A549 (cell line): ENCODE measurements around the gene FSD2.

ENCODE experiments used
- CHD2 ChIP-seq: fragments of 150-350 bp; IDR thresholded peaks from 2 replicates; pipeline ENCODE4 v1.6.1; 2014; ENCODE audit warnings: low read length; ENCODE audit not compliant: partially characterized antibody
- CTCF ChIP-seq: fragments of >200 bp; sonication (Bioruptor Twin); formaldehyde crosslinking; IDR thresholded peaks from 3 replicates; pipeline ENCODE4 v1.5.1; 2016
- EHMT2 ChIP-seq: fragments of 200-600 bp; sonication (generic); IDR thresholded peaks from 2 replicates; pipeline ENCODE4 v1.6.1; 2016; ENCODE audit warnings: antibody characterized with exemption, low read depth, mild to moderate bottlenecking, moderate library complexity
- HDAC2 ChIP-seq: fragments of 200-600 bp; sonication (generic); IDR thresholded peaks from 2 replicates; pipeline ENCODE4 v1.6.1; 2016
- MAX ChIP-seq: IDR thresholded peaks from 2 replicates; pipeline ENCODE4 v1.6.1; 2012
- PHF8 ChIP-seq: fragments of 200-600 bp; sonication (generic); IDR thresholded peaks from 2 replicates; pipeline ENCODE4 v1.6.1; 2016; ENCODE audit warnings: low read depth, mild to moderate bottlenecking, antibody characterized with exemption, moderate library complexity, borderline replicate concordance
- POLR2A ChIP-seq: IDR thresholded peaks from 2 replicates; pipeline ENCODE4 v1.6.1; 2012; ENCODE audit warnings: mild to moderate bottlenecking, low read length
- RCOR1 ChIP-seq: fragments of 150-350 bp; IDR thresholded peaks from 2 replicates; pipeline ENCODE4 v1.6.1; 2014; ENCODE audit warnings: antibody characterized with exemption, low read length, low read depth
- USF2 ChIP-seq: fragments of 450-650 bp; IDR thresholded peaks from 2 replicates; pipeline ENCODE4 v1.6.1; 2014; ENCODE audit warnings: antibody characterized with exemption
- ZC3H11A ChIP-seq: fragments of 450-650 bp; IDR thresholded peaks from 2 replicates; pipeline ENCODE4 v1.6.1; 2014; ENCODE audit warnings: antibody characterized with exemption, mild to moderate bottlenecking
- ZSCAN20 ChIP-seq: fragments of 250-450 bp; sonication (Bioruptor Pico); IDR thresholded peaks from 2 replicates; pipeline ENCODE4 v1.8.0; 2022; ENCODE audit warnings: mild to moderate bottlenecking, moderate library complexity
- TF ChIP-seq, protein P1 (sequence below): fragments of 200-600 bp; sonication (generic); IDR thresholded peaks from 2 replicates; pipeline ENCODE4 v1.6.1; 2016; ENCODE audit warnings: antibody characterized with exemption, mild to moderate bottlenecking, moderate library complexity
- TF ChIP-seq, protein P2 (sequence below): fragments of 250-450 bp; sonication (Bioruptor Pico); IDR thresholded peaks from 2 replicates; pipeline ENCODE4 v1.5.0; 2021; ENCODE audit warnings: mild to moderate bottlenecking, moderate library complexity, borderline replicate concordance

DNA sequence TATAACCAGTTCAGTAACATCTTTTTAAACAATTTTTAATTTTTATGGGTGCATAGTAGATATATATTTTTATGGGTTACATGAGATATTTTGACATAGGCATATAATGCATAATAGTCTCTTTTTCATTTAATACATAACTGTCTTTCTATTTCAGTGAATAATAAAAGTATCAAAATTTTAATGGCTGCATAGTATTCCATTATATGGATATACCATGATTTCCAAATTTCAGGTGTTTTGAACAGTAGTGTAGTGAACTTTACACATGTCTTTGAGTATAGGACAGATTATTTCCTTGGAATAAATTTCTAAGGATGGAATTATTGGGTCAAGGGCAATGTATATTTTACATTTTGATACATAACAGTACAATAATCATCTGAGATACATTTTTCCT, 14.3 kb upstream of the FSD2 start:
- TF ChIP-seq CTCF (no peak), POLR2A (no peak), HDAC2 (no peak), ZC3H11A (no peak), RCOR1 (no peak), ZSCAN20 (CRISPR knock-in tag) (no peak), USF2 (no peak), MAX (no peak), EHMT2 (no peak), CHD2 (no peak), PHF8 (no peak)
- TF ChIP-seq, protein P1, sequence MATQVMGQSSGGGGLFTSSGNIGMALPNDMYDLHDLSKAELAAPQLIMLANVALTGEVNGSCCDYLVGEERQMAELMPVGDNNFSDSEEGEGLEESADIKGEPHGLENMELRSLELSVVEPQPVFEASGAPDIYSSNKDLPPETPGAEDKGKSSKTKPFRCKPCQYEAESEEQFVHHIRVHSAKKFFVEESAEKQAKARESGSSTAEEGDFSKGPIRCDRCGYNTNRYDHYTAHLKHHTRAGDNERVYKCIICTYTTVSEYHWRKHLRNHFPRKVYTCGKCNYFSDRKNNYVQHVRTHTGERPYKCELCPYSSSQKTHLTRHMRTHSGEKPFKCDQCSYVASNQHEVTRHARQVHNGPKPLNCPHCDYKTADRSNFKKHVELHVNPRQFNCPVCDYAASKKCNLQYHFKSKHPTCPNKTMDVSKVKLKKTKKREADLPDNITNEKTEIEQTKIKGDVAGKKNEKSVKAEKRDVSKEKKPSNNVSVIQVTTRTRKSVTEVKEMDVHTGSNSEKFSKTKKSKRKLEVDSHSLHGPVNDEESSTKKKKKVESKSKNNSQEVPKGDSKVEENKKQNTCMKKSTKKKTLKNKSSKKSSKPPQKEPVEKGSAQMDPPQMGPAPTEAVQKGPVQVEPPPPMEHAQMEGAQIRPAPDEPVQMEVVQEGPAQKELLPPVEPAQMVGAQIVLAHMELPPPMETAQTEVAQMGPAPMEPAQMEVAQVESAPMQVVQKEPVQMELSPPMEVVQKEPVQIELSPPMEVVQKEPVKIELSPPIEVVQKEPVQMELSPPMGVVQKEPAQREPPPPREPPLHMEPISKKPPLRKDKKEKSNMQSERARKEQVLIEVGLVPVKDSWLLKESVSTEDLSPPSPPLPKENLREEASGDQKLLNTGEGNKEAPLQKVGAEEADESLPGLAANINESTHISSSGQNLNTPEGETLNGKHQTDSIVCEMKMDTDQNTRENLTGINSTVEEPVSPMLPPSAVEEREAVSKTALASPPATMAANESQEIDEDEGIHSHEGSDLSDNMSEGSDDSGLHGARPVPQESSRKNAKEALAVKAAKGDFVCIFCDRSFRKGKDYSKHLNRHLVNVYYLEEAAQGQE: no peak
- TF ChIP-seq, protein P2, sequence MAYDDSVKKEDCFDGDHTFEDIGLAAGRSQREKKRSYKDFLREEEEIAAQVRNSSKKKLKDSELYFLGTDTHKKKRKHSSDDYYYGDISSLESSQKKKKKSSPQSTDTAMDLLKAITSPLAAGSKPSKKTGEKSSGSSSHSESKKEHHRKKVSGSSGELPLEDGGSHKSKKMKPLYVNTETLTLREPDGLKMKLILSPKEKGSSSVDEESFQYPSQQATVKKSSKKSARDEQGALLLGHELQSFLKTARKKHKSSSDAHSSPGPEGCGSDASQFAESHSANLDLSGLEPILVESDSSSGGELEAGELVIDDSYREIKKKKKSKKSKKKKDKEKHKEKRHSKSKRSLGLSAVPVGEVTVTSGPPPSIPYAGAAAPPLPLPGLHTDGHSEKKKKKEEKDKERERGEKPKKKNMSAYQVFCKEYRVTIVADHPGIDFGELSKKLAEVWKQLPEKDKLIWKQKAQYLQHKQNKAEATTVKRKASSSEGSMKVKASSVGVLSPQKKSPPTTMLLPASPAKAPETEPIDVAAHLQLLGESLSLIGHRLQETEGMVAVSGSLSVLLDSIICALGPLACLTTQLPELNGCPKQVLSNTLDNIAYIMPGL (CRISPR knock-in tag): no peak
